GM18520 (cell line): ENCODE data around the gene ADISSP.

Experiments used
- ATAC-seq: cut with Tn5 transposase; IDR thresholded peaks from one replicate; pipeline ENCODE4 v1.9.1; 2021; ENCODE audit not compliant: unreplicated experiment

The ADISSP gene

DNA sequence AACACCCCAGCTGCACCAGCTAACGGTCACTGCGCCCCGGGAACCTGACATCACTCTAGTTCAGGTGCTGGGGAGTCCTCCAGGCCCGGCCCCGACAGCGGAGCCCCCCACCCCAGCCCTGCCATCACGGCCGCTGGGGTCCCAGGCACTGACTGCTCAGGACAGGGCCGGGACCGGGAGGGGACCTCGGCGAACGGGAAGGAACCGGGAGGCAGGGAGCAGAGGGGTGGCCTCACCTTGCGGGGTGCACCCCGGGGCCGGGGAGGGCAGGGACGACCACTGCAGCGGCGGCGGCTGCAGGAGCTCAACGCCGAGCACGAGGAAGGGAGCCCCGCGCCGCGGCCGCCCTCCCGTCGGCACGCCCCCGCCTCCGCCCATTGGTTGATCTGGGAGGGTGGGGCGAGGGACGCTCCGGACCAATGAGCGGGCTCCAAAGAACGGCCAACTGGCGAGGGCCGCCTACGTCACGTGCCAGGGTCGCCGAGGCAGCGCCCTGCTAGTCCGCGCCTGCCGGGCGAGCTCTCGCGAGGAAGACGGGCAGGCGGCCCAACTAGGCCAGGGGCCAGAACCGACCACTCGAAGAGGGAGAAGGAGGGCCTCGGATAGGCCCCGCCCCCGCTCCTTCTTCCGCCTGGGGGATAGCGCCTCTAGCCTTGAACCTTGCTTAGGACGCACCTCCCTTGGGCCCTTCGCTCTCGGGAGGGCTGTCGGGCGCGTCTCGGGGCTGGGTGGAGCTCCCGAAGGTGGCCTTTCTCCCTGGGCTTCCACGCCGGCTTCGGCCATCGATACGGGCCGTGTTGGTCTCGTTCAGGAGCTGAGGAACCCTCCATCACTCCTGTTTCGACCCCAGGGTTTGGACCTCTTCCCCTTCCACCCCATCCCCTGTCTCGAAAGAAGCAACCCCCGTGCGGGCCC lies at the start of gene ADISSP:
Gene ADISSP, minus strand, starts transcription at position 327 of the 915 bp plus-strand sequence. CDS start 7,653 bp downstream, outside the sequence.
- ATAC-seq, result peak; percentile 95

DNA sequence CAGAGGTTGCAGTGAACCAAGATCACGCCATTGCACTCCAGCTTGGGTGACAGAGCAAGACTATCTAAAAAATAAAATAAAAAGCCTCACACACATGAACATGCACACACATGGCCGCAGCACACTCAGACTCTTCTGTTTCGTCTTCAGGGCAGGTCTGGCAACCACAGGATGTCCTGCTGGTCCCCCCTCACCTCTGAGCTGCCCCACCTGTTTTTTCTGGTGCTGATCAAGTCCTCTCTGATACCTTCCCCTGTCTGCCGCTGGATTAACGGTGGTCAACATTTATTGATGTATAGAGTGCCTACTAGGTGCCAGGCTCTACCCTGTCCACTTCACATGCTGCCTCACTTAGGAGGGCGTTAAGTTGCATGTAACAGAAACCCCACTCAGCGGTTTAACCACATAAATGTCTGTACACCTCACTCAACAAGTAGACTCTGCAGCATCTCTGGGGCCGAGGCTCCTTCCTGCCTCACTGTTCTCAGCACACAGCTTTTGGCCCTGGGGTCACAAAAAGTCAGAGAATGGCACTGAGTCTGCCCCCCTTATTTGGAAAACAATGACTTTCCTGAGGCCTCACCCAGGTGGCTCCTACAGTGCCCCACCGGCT lies 48.3 kb upstream of the ADISSP start:
- ATAC-seq, result no peak

DNA sequence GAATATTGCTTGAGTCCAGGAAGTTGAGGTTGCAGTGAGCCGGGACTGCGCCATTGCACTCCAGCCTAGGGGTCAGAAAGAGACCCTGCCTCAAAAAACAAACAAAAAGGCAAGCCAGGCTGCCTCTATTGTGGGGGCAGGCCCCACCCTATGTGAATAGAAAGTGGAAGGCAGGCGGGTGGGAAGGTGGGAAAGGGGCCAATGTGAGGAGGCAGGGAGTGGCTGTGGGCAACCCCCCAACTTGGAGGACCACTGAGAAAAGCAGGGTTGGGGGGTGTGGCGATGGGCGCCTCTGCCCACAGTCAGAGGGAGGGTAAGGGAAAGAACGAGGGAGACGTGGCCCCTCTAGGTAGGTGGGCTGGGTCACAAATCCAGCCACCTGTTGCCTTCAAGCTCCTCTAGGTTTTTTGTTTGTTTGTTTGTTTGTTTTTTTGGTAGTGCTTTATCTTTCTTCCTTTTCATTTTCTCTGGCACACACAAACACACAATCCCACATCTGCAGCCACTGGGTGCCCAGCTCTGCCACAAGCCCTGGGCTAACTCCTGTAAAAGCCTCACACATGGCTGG lies 47.5 kb upstream of the ADISSP start:
- no peak for ATAC-seq

DNA sequence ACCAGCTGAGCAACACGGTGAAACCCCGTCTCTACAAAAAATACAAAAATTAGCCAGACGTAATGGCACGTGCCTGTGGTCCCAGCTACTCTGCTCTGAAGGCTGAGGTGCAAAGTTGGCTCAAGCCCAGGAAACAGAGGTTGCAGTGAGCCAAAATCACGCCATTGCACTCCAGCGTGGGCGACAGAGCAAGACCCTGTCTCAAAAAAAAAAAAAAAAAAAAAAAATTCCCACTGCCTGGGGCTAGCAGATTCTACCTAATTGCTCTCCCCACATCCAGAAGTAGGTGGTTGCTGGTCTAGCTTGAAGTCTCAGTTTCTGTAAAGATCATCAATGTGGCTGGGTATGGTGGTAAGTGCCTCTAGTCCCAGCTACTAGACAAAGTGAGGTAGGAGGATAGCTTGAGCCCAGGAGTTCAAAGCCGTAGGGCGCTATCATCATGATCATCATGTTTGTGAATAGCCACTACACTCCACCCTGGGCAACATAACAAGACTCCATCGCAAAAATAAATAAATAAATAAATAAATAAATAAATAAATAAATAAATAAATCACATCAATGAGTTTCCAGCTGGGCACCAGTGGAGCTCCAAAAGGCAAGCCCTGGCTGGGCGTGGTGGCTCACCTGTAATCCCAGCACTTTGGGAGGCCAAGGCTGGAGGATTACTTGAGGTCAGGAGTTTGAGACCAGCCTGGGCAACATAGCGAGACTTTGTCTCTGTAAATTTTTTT lies 46.5 kb upstream of the ADISSP start:
- ATAC-seq, result no peak

DNA sequence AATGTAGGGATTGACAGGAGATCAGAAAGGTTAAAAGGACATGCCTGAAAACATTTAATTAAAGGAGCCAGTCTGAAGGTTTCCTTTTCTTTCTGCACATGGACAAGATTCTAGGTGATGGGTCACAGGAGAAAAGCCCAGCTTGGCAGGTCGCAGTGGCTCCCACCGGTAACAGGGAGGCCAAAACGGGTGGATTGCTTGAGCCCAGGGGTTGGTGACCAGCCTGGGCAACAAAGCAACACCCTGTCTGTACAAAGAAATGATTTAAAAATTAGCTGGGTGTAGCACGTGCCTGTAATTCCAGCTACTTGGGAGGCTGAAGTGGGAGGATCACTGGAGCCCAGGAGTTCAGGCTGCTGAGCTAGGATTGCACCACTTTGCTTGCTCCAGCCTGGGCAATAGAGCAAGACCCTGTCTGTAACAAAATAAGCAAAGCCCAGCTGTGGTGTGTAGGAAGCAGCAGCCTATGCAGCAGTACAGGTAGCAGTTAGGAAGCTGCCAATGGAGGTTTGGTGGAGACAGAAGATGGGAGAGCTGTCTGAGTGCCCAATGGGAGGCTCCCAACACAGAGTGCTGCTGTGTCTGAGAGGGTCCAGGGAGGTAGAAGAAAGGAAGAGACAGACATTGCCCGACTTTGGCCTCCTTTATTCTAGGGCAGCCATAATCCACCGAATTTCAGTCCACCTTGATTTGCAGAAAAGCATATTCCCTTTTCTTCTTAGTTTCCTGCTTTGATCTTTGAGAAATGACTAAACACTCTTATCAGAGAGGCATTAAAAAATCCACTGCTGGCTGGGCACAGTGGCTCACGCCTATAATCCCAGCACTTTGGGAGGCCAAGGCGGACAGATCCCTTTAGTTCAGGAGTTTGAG lies 45.7 kb upstream of the ADISSP start:
- ATAC-seq, result no peak

DNA sequence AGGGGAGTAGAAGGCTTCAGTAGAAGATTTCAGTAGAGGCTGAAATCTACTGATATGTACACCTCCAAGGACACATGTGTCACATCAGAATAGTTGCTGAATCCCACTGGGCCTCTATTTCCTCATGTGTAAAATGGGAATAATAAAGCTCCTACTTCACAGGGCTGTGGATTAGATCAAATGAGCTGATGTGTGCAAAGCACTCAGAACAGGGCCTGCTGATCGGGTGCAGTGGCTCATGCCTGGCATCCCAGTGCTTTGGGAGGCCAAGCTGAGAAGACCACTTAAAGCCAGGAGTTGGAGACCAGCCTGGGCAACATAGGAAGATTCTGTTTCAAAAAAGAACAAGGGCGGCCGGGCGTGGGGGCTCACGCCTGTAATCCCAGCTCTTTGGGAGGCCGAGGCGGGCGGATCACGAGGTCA lies 44.7 kb upstream of the ADISSP start:
- no peak for ATAC-seq

DNA sequence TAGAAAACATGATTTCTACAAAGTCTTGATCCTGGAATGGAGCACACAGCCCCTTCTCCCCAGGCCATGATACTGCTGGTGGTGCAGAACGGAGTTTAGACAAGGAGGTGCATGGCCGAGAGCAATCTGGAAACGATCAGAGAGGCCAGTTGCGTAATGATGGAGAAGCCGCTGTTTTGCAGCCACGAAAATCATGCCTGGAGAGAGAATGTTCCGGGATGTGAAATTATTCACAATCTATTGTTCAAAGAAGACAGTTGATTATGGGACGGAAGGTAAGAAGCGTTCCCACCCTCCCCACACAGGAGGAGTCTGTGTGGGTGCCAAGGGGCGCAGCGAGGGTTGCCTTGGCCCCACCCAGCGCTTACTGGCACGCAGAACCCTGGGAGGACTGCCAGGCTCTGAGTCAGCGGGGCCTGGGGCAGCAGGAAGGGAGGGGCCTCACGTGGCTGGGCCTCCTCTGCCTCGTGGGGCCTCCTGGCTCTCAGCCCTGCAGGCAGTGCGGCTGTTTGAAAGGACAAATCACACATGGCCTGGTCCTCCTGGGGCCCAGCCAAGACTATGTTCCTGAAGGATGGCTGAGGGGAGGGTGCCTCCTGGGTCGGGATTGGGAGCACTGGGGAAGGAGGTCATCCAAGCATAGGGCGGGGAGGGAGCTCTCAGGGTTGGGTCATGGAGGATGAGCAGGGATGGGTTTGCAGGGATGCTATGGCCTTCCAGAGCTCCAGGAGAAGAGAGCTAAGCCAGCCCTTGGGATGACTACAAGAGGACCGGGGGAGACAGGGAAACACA lies 44.1 kb upstream of the ADISSP start:
- ATAC-seq, result no peak

DNA sequence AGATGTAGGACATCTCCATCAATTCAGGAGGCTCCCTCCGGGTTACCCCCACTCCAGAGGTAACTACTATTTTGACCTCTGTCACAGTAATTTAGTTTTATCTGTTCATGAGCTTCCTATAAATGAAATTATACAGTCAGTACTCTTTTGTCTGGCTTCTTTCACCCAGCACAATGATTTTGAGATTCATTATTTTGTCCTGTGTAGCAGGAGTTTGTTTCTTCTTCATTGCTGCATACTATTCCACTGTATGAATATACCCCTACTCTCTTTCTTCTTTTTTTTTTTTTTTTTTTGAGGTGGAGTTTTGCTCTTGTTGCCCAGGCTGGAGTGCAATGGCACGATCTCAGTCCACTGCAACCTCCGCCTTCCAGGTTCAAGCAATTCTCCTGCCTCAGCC lies 41.0 kb upstream of the ADISSP start:
- no peak for ATAC-seq

DNA sequence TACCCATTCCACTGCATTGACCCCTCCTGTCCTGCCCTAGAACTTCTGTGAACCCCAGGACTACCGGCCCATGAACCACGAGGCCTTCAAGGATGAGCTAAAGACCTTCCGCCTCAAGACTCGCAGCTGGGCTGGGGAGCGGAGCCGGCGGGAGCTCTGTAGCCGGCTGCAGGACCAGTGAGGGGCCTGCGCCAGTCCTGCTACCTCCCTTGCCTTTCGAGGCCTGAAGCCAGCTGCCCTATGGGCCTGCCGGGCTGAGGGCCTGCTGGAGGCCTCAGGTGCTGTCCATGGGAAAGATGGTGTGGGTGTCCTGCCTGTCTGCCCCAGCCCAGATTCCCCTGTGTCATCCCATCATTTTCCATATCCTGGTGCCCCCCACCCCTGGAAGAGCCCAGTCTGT lies 37.2 kb upstream of the ADISSP start:
- no peak for ATAC-seq

DNA sequence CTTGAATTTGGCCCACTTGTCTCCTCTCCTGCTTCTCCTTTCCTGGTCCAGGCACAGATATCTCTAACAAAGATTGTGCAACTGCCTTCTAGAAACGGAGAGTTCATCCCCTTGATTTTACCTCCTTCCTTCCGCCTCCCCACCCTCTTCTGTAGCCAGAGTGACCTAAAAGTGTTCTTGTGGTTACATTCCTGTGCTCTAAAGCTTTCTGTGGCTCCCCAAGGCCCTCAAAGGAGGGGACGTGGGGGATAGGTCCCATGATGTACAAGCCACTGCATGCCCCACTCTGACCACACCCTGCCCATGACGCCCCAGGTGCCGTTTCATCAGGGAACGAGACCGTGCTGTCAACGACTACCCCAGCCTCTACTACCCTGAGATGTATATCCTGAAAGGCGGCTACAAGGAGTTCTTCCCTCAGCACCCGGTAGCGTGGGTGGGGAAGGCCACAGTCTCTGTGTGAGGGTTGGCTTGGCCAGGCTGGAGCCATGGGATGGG lies 36.8 kb upstream of the ADISSP start:
- no peak for ATAC-seq

DNA sequence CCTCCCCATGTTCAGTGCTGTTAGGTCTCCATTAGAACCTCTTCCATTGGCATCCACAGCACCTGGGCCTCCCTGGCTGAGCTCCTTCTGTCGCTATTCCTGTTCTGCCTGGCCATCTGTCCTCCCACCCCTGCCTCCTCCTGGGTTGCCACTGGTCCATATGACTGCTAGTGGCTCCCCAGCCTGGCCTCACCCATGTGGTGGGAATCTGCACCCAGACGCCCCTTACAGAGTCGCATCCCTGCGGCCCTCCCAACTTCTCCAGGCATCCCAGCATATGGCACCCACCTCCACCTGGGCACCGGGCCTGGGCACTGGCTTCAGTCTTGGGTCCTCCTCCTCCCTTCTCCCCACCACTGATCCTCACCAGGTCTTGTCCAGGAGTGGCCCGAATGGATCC lies 36.3 kb upstream of the ADISSP start:
- no peak for ATAC-seq

DNA sequence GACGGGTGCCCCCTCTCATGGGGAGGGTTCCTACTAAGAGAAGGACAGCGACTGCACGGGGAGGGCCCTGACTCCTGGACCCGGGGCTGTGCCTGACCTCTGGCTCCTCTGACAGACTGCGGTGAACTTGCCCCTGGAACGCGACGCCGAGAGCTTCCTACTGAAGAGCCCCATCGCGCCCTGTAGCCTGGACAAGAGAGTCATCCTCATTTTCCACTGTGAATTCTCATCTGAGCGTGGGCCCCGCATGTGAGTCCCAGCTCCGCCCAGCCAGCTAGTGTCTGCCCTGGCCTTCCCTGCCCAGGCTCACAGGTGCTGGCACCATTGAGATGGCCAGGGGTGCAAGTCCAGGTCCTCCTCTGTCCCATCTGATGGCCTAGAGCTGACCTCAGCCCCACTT lies 35.7 kb upstream of the ADISSP start:
- ATAC-seq, result no peak

DNA sequence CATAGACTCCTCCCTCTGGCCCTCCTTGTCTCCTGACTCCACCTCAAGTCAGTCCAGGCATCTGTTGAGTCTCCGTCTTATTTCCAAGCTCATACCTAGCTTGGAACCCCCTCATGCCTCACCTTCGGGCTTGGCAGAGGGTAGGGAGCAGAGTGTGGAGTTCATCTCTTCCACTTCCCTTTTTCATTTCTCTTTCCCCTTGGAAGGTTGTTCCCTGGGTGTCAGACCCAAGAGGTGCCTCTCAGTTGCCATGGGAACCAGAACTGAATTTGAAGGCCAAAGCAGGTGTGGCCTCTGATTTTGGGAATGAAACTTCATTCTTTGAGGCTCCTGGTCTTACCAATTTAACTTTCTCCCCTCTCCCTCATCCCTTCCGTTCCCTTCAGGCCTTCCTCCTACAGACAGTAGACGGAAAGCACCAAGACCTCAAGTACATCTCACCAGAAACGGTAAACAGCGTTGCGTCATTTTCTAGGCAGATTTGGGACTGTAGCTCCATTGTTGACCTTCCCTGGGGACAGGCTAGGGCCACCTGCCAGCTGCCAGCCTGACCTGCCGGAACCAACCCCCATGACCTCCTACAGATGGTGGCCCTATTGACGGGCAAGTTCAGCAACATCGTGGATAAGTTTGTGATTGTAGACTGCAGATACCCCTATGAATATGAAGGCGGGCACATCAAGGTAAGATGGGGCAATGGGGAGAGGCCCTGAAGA lies 35.1 kb upstream of the ADISSP start:
- no peak for ATAC-seq

DNA sequence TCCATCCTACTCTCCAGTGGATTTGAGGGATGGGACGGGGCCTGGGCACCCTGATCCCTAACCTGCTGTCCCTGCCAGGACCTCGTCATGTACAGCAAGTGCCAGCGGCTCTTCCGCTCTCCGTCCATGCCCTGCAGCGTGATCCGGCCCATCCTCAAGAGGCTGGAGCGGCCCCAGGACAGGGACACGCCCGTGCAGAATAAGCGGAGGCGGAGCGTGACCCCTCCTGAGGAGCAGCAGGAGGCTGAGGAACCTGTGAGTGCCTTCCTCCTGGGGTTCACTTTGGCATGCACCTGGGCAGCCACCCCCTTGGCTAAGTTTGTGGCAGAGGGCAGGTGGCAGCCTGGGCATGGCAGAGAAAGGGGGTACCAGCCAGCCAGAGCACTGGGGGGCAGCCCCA lies 34.3 kb upstream of the ADISSP start:
- ATAC-seq, result no peak

DNA sequence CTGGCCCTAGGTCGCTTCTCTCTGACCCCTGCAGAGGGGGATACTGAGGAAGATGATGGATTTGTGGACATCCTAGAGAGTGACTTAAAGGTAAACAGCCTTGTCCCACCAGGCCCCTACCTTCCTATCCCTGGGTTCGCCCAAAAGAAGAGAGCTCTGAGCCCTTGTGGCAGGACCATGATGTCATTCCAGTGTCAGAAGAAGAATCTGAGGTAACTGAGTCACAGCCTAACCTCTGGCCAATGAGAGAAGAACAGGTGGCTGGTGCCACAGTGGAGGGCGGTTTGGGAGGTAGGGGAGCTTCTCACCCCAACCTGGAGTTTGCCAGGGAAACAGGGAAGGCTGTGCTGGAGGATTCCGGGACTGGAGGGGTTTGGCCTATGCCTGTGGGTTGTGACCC lies 33.7 kb upstream of the ADISSP start:
- no peak for ATAC-seq

DNA sequence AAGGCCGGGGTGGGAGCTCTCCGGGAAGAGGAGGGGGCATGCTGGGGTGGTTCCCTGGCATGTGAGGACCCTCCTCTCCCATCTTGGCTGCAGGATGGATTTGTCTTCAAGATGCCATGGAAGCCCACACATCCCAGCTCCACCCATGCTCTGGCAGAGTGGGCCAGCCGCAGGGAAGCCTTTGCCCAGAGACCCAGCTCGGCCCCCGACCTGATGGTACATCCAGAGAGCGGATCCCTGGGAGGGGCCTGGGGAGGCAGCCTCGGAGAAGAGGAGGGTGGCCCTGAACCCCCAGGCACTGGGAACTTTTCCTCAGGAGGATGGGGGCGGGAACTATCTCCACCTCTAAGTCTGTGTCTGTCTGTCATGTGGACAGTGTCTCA lies 33.3 kb upstream of the ADISSP start:
- no peak for ATAC-seq

DNA sequence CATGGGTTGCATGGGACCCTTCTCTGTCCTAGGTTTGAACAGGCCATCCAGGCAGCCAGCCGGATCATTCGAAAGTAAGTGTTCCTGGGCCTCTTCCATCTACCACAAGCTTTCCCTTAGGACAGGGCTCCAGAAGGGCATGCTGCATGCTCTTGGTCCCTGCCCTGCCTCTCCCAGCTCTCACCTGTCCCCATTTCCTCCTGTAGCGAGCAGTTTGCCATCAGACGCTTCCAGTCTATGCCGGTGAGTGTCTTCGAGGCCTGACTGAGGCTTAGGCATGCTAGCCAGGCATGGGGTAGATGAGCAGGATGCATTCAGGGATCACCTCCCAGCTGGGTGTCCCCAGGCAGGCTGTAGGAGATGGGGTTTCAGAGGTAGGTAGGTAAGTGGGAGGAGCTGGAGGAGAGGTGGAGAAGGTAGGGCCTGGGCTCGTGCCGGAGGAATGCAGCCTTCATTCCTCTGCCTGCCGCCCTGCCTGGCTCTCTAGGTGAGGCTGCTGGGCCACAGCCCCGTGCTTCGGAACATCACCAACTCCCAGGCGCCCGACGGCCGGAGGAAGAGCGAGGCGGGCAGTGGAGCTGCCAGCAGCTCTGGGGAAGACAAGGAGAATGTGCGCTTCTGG lies 32.8 kb upstream of the ADISSP start:
- ATAC-seq, result no peak

DNA sequence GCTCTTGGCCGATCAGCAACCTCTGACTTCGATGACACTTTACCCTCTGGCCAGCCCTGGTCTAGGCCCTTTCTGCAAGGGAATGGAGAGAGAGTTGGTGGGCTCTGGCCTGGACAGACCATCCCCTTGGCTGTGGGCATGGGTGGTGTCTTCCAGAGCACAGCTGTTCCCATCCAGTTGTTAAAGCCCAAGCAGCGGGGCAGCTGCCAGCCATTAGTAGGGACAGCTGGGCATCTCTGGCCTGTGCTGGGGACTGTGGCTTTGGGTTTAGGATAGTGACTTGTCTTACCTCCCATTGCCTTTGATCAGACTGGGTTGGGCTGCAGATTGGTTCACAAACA lies 31.3 kb upstream of the ADISSP start:
- no peak for ATAC-seq

DNA sequence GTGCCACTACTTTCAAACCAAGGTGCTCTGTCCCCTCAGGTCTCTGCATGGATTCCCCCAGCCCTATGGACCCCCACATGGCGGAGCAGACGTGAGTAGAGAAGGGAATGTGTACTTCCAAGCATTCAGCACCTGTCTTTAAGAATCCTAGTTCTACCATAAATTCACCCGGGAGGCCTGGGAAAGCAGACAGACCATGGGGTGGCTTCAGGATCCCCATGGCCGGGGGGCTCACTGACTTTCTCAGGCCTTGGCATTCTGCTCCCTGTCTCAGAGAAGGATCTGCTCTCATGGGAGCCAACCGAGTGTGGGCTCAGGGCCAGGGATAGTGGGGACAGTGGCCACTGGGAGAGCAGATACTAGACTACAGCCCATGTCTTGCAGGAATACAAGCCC lies 30.8 kb upstream of the ADISSP start:
- ATAC-seq, result no peak
